Transverse colon (tissue), 4 donors: ENCODE measurements around the gene CHRND.

Source experiments
- CTCF ChIP-seq, 5 experiments: fragments of 200-600 bp in 3 of 5; fragments of 450-650 bp in 2 of 5; sonication (generic) in 3 of 5; IDR thresholded peaks; 1 replicate in 2 of 5; 2 replicates in 3 of 5; pipeline ENCODE4 v1.5.1; 2016 to 2017; ENCODE audit warnings: antibody characterized with exemption in 5 of 5, inconsistent platforms in 3 of 5, mild to moderate bottlenecking in 2 of 5, moderate library complexity in 1 of 5
- EP300 ChIP-seq: sonication (generic); formaldehyde crosslinking; IDR thresholded peaks from one replicate; pipeline ENCODE4 v1.6.1; 2017; ENCODE audit warnings: antibody characterized with exemption, low read depth
- POLR2A ChIP-seq: fragments of 450-650 bp; IDR thresholded peaks from one replicate; pipeline ENCODE4 v1.6.1; 2016; ENCODE audit warnings: antibody characterized with exemption, mild to moderate bottlenecking, moderate library complexity
- POLR2AphosphoS5 ChIP-seq, 3 donors: sonication (generic); formaldehyde crosslinking; IDR thresholded peaks; one replicate each; pipeline ENCODE4 v1.6.1; 2016; ENCODE audit warnings: antibody characterized with exemption in 3 of 3

GRCh38 chr2:232547991-232548390 lies 22.0 kb downstream of the CHRND start:
- no peak for TF ChIP-seq CTCF (IDR thresholded peaks at IDR 0.05)
- TF ChIP-seq EP300, result no peak
- no peak for TF ChIP-seq POLR2A
- TF ChIP-seq POLR2AphosphoS5 (IDR thresholded peaks at IDR 0.05), result no peak
